ENCODE results near the gene TLCD3A. TPM values are rescaled to one million over a fixed set of nuclear protein-coding genes. Genes with fewer than 3 reads are reported as not detected.

TLCD3A gene
- total and polyA plus RNA-seq, 10 of the 15 experiments (the other 5 are each of a cell fraction or from before 2014, with no cell fraction given), result 2.9 to 29.7 (median 17.8) TPM

DNA sequence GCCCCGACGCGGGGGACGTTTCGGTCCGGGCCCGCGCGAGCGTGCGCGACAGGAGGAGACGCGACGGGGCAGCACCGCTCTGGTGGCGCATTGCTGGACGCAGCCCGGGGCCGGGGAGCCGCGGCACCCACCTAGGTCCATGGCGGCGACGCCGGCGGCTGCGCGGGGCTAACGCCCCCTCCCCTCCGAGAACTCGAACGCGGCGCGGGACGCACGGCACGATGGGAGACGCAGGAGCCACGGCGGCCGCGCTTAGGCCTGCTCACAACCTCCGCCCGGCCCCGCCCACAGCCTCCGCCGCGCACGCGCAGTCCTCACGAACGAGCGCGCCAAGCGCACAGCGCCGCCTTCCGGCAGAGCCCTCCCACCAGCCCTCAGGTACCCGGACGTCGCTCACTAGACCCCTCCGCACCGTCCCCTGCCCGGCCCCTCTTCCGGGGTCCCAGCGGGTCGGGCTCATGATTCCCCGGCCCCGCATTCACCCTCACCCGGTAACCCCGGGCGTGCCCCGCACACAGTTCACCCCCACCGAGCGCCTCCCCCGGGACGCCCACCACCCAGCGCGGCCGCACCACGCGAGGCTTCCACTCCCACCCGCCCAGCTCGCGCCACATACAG is 19.7 kb downstream of the TLCD3A start, which contains the start of gene GEMIN4 (continued):
- TF ChIP-seq, protein P1, sequence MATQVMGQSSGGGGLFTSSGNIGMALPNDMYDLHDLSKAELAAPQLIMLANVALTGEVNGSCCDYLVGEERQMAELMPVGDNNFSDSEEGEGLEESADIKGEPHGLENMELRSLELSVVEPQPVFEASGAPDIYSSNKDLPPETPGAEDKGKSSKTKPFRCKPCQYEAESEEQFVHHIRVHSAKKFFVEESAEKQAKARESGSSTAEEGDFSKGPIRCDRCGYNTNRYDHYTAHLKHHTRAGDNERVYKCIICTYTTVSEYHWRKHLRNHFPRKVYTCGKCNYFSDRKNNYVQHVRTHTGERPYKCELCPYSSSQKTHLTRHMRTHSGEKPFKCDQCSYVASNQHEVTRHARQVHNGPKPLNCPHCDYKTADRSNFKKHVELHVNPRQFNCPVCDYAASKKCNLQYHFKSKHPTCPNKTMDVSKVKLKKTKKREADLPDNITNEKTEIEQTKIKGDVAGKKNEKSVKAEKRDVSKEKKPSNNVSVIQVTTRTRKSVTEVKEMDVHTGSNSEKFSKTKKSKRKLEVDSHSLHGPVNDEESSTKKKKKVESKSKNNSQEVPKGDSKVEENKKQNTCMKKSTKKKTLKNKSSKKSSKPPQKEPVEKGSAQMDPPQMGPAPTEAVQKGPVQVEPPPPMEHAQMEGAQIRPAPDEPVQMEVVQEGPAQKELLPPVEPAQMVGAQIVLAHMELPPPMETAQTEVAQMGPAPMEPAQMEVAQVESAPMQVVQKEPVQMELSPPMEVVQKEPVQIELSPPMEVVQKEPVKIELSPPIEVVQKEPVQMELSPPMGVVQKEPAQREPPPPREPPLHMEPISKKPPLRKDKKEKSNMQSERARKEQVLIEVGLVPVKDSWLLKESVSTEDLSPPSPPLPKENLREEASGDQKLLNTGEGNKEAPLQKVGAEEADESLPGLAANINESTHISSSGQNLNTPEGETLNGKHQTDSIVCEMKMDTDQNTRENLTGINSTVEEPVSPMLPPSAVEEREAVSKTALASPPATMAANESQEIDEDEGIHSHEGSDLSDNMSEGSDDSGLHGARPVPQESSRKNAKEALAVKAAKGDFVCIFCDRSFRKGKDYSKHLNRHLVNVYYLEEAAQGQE (IDR thresholded peaks at IDR 0.05; ENCODE audit: low read depth, low read length), result no peak
- TF ChIP-seq CBX3 (IDR thresholded peaks at IDR 0.05; ENCODE audit: borderline replicate concordance, low read depth), result no peak
- peak; percentile 19; the same call in 1 of the 2 replicates for TF ChIP-seq RCOR1 (conservative IDR thresholded peaks at IDR 0.05; ENCODE audit: low read depth, low read length)
- TF ChIP-seq, protein P2, sequence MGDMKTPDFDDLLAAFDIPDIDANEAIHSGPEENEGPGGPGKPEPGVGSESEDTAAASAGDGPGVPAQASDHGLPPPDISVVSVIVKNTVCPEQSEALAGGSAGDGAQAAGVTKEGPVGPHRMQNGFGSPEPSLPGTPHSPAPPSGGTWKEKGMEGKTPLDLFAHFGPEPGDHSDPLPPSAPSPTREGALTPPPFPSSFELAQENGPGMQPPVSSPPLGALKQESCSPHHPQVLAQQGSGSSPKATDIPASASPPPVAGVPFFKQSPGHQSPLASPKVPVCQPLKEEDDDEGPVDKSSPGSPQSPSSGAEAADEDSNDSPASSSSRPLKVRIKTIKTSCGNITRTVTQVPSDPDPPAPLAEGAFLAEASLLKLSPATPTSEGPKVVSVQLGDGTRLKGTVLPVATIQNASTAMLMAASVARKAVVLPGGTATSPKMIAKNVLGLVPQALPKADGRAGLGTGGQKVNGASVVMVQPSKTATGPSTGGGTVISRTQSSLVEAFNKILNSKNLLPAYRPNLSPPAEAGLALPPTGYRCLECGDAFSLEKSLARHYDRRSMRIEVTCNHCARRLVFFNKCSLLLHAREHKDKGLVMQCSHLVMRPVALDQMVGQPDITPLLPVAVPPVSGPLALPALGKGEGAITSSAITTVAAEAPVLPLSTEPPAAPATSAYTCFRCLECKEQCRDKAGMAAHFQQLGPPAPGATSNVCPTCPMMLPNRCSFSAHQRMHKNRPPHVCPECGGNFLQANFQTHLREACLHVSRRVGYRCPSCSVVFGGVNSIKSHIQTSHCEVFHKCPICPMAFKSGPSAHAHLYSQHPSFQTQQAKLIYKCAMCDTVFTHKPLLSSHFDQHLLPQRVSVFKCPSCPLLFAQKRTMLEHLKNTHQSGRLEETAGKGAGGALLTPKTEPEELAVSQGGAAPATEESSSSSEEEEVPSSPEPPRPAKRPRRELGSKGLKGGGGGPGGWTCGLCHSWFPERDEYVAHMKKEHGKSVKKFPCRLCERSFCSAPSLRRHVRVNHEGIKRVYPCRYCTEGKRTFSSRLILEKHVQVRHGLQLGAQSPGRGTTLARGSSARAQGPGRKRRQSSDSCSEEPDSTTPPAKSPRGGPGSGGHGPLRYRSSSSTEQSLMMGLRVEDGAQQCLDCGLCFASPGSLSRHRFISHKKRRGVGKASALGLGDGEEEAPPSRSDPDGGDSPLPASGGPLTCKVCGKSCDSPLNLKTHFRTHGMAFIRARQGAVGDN (IDR thresholded peaks at IDR 0.05), result peak; percentile 83; the same call in 1 of the 2 replicates
- TF ChIP-seq BHLHE40 (IDR thresholded peaks at IDR 0.05; ENCODE audit: borderline replicate concordance in 1 of 2, low read depth in 2 of 2, low read length in 1 of 2), result peak; percentile 21 to 71; a peak in 2 of 4 replicates
- peak; percentile 76 for TF ChIP-seq LARP7 (IDR thresholded peaks at IDR 0.05)
- no peak for TF ChIP-seq ZBED1 (IDR thresholded peaks at IDR 0.05; ENCODE audit: borderline replicate concordance)
- 0 out of 2 replicates have a peak, but pooled peaks have one; percentile 25 for TF ChIP-seq PAX5 (IDR thresholded peaks at IDR 0.05; ENCODE audit: borderline replicate concordance, low read depth, low read length)
- TF ChIP-seq ESRRA (IDR thresholded peaks at IDR 0.05; ENCODE audit: low read length), result no peak
- peak; percentile 75 for TF ChIP-seq DPF2 (IDR thresholded peaks at IDR 0.05)
- TF ChIP-seq, protein P3, sequence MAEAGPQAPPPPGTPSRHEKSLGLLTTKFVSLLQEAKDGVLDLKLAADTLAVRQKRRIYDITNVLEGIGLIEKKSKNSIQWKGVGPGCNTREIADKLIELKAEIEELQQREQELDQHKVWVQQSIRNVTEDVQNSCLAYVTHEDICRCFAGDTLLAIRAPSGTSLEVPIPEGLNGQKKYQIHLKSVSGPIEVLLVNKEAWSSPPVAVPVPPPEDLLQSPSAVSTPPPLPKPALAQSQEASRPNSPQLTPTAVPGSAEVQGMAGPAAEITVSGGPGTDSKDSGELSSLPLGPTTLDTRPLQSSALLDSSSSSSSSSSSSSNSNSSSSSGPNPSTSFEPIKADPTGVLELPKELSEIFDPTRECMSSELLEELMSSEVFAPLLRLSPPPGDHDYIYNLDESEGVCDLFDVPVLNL (IDR thresholded peaks at IDR 0.05; ENCODE audit: low read depth, low read length), result peak; percentile 66; the same call in 1 of the 2 replicates
- peak; percentile 6; the same call in 1 of the 2 replicates for TF ChIP-seq CHD2 (IDR thresholded peaks at IDR 0.05; ENCODE audit: borderline replicate concordance, low read depth, low read length)
- TF ChIP-seq, protein P4, sequence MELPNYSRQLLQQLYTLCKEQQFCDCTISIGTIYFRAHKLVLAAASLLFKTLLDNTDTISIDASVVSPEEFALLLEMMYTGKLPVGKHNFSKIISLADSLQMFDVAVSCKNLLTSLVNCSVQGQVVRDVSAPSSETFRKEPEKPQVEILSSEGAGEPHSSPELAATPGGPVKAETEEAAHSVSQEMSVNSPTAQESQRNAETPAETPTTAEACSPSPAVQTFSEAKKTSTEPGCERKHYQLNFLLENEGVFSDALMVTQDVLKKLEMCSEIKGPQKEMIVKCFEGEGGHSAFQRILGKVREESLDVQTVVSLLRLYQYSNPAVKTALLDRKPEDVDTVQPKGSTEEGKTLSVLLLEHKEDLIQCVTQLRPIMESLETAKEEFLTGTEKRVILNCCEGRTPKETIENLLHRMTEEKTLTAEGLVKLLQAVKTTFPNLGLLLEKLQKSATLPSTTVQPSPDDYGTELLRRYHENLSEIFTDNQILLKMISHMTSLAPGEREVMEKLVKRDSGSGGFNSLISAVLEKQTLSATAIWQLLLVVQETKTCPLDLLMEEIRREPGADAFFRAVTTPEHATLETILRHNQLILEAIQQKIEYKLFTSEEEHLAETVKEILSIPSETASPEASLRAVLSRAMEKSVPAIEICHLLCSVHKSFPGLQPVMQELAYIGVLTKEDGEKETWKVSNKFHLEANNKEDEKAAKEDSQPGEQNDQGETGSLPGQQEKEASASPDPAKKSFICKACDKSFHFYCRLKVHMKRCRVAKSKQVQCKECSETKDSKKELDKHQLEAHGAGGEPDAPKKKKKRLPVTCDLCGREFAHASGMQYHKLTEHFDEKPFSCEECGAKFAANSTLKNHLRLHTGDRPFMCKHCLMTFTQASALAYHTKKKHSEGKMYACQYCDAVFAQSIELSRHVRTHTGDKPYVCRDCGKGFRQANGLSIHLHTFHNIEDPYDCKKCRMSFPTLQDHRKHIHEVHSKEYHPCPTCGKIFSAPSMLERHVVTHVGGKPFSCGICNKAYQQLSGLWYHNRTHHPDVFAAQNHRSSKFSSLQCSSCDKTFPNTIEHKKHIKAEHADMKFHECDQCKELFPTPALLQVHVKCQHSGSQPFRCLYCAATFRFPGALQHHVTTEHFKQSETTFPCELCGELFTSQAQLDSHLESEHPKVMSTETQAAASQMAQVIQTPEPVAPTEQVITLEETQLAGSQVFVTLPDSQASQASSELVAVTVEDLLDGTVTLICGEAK (IDR thresholded peaks at IDR 0.05; ENCODE audit: borderline replicate concordance), result no peak
- TF ChIP-seq, protein P5, sequence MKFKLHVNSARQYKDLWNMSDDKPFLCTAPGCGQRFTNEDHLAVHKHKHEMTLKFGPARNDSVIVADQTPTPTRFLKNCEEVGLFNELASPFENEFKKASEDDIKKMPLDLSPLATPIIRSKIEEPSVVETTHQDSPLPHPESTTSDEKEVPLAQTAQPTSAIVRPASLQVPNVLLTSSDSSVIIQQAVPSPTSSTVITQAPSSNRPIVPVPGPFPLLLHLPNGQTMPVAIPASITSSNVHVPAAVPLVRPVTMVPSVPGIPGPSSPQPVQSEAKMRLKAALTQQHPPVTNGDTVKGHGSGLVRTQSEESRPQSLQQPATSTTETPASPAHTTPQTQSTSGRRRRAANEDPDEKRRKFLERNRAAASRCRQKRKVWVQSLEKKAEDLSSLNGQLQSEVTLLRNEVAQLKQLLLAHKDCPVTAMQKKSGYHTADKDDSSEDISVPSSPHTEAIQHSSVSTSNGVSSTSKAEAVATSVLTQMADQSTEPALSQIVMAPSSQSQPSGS (IDR thresholded peaks at IDR 0.05; ENCODE audit: low read length), result no peak
- TF ChIP-seq BRCA1 (IDR thresholded peaks at IDR 0.05; ENCODE audit: low read depth, low read length), result no peak
